UCSD-AML1 (cell line): ENCODE measurements around the gene TTYH2.
"Not testable (repeated sequence)": the region's sequence is repeated elsewhere in the genome, so short reads cannot be mapped to it uniquely, and the experiment has no call there.

Source experiments
- DNase-seq: peaks from one replicate; lab custom pipeline; 2025; ENCODE audit not compliant: unreplicated experiment; lab: John Stamatoyannopoulos, UW

The TTYH2 gene, protein sequence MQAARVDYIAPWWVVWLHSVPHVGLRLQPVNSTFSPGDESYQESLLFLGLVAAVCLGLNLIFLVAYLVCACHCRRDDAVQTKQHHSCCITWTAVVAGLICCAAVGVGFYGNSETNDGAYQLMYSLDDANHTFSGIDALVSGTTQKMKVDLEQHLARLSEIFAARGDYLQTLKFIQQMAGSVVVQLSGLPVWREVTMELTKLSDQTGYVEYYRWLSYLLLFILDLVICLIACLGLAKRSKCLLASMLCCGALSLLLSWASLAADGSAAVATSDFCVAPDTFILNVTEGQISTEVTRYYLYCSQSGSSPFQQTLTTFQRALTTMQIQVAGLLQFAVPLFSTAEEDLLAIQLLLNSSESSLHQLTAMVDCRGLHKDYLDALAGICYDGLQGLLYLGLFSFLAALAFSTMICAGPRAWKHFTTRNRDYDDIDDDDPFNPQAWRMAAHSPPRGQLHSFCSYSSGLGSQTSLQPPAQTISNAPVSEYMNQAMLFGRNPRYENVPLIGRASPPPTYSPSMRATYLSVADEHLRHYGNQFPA

DNA sequence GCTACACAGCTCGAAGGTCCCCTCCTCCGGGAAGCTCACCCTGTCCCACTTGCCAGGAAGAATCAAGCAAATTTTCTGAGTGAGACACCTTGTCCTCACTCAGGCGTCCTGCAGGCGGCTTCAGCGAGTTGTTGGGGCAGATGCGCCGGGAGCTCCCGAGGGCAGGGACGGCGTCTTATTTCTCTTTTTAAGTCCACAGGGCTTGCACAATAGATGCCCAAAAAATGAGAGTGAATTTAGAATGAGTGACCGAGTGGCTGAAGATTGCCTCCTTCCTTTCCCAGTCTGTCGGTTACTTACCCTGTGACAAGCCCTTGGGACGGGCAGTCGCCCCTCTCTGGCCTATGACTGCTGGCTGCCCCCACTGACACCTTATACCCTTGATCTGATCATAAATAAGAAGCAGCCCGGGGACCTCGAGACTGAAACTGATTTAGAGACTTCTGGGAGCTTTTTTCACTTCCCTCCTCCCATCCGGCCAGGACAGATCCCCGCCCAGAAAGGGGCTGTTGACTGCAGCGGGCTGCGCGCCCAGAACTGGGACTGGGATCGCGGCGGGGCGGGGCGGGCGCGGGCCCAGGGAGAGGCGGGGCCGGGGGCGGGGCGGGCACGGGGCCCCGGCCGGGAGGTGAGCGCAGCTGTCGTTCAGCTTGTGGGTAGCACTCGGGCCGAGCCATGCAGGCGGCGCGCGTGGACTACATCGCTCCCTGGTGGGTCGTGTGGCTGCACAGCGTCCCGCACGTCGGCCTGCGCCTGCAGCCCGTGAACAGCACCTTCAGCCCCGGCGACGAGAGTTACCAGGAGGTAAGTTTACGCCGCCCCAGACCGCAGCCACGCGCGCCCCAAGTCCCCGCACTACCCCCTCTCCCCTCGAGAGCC is at the start of gene TTYH2:
TSS of gene TTYH2 (plus strand) at position 659 of the 879 bp plus-strand sequence. CDS start at position 676, 17 bp downstream.
- DNase-seq: peak; percentile 77

DNA sequence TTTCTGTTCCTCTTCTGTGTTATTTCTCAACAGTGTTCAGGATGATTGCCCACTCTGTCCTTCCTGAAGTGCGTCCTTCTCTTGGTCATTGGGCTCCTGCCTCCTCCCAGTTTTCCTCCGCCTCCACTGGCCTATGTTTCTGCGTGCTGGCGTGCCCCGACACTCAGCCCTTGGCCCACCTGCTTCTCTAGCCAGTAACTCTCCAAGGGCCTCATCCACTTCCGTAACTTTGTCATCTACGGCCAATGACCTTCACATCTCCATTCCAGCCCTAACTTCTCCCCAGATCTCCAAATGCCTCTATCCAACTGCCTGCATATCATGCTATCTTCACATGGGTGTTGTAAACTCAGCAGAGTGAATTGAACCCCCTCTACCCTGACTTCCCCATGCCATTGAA is 49.5 kb upstream of the TTYH2 start:
- no peak for DNase-seq

DNA sequence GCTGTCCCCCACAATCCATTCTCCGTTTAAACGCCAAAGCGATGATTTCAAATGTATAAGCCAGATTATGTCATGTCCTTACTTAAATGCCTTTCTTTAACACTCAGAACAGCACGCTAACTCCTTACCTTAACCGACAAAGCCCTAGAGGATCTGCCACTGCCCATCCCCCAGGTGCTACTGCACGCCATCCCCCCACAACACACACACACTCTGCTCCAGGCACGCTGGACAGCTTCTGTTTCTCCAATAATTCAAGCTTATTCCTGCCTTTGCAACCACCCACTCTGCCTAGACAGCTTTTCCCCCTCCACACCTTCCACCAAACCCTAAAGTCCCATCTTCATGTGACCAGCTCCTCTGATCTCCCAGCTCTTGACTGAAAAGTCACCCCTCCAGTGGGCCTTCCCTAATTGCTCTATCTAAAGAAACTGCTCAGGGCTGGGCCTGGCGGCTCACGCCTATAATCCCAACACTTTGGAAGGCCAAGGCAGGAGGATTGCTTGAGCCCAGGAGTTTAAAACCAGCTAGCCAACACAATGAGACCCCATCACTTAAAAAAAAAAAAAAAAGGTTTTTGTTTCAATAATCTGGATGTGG is 48.8 kb upstream of the TTYH2 start:
- DNase-seq: no peak

DNA sequence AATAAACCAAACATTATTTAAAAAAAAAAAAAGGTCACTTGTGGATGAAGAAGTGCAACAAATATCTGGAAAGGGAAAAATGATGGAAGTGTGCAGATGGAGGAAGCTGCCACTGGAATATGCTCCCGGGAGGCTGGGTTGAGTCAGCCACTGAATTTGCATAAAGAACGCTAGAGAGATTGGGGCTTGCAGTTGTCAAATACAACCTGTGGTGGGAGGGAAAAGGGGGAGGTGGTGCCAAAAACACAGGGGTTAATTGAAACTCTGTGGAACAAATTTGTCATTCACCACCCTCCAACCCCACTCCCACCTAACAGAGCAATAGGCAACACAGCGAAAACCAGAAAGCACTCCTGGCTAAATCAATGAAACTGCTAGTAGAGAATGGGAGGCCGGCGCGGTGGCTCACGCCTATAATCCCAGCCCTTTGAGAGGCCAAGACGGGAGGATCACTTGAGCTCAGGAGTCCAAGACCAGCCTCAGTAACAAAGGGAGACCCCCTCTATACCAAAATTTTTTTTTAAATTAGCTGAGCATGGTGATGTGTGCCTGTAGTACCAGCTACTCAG is 47.5 kb upstream of the TTYH2 start:
- no peak for DNase-seq

DNA sequence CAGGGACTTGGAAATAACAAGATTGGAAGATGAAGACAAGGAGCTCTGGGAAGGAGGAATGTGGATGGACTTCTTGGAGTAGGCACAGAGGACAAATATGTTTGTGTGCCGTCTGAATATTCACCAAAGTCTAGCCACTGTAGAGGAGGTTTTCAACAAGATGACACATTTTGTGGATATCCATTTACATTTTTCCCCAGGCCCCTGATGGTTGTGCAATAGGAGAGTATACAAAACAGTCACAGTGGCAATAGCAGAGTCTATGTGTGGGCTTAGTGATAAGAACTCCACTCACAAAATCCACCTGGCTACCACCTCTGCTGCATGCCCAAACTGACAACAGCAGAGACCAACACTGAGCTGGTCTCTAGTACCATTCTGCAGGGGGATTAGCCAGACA is 42.4 kb upstream of the TTYH2 start:
- DNase-seq: no peak

DNA sequence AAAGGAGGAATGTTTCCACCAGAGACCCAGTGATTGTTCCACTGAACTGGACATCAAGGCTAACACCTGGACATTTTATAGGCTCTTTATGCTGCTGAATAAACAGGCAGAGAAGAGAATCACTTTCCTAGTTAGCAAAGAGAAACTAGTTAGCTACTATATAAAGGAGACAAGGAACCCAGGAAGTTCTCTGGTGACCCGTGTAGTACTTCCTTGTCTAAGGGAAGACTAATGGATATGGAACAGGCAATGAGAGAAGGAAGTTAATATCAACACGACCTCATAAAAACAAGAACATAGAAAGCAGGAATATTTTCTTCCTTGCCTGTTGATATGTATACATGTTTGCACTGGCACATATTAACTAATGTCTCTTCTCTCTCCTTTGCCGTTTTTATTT is 40.7 kb upstream of the TTYH2 start:
- no peak for DNase-seq

DNA sequence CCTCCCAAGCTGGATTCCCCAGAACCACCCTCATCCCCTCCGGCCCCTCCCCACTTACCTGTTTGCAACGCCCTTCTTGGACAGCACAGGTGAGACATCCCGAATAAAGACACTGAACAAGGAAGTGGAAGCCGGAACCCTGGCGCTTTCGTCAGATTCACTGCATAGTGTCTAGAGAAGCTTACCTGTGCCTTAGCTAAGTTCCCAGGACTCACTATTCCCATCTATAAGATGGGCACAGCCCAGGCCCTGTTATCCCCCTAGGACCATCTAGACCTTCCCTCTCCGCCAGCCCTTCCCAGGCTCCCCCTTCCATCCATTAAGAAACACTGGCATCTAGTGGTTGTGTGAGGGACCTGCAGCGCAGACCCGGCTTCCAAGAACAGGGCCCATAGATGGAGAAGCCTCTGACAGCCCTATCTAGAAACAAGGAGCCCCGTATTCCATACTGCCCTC is 36.8 kb upstream of the TTYH2 start:
- peak; percentile 61 for DNase-seq

DNA sequence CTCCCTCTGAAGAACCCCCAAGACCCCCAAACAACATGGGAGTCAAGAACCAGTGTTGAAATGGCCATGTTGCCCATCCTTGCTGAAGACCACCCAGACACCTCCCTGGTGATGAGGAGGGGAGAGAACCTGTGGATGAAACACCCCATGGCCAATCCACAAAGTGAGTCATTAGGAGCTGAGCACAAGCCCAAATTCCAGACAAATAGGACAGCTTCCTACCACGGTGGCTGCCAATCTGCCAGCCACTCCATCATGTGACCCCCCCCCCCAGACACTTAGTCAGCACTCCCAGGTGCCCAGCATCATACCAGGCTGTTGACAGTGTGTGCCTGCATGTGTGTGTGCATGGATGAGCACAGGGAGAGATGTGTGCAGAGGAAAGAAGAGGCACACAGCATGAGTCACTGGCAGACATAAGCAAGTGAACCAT is 36.3 kb upstream of the TTYH2 start:
- DNase-seq: no peak

DNA sequence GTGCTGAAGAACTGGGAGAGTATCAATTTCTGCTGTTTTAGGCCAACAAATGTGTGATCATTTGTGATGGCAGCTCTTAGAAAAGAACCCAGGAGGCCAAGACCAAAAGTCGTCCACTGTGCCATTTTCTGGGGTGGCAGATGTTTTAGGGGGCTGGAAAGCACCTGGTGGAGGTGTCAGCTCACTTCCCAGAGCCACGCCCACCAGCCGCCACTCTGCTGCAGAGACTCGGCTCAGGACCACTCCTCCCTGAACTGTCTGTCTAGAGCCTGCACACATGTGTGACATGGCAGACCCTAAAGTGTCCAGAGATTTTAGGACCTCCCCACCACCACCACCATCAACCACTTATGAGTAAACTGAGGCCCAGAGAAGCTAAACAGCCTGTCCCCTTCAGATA is 33.8 kb upstream of the TTYH2 start:
- DNase-seq: no peak

DNA sequence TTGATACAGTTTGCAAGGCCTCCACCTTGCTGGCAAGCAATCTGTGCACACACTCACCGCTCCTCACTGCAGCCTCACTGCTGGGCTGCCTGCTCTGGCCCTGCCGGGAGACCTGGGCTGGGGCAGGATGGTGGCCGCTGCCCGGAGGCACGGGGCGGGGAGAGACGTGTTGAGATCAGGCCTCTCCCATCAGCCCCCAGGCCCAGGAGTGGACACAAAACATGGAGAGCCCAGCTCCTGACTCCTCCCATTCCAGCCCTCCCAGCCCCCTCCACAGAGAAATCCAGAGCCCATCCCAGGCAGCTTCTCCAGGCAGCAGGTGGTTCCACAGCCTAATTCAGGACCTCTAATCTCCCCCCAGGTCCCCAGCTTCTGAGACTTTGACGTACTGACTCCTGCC is 33.0 kb upstream of the TTYH2 start:
- no peak for DNase-seq

DNA sequence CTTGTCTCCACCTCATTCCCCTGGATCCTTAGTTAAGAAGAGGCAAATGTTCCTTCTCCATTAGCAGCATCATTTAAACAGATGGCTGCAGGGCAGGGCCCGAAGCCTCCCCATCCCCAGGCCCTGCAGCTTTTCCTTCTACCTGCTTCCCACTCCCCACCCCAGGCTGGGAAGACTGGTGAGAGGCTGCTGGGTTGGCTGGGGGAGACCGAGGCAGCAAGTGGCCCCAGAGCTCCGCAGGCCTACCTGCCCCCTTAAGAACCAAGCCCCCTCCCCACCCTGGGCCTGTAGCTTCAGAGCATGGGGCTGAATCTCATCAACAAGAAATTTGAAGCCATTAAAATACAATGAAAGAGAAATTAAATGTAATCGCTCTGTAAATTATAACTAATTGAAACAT is 32.0 kb upstream of the TTYH2 start:
- DNase-seq: no peak

DNA sequence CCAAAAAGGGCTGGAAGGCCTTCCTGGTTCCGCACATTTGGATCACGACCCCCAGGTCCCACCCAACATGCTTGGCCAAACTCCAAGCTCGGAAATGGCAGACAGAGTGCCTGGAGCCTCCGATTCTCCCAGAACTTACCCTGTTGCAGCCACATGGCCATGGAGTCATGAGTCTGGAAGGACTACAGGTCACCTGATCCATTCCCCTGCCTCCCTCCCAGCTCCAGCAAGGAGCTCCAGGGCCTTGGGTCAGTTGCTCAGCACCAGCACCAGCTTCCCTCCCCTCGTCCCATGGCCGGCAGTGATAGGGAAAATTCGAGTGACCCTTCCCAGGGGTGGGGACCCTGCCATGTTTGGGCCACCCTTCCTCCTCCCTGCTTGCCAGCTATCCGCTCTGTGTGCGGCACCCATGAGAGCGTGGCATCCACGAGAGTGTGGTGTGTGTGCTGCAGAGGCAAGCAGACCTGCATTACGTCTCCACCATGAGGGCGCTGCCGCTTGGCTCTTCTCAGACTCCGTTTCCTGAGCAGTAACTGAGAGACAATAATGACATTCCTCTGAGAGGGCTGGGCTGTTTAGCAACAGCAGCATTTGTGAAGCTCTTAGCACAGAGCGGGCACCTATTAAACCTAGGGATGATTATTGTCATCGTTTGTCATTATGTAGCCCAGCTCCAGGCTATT is 31.2 kb upstream of the TTYH2 start:
- DNase-seq: no peak

DNA sequence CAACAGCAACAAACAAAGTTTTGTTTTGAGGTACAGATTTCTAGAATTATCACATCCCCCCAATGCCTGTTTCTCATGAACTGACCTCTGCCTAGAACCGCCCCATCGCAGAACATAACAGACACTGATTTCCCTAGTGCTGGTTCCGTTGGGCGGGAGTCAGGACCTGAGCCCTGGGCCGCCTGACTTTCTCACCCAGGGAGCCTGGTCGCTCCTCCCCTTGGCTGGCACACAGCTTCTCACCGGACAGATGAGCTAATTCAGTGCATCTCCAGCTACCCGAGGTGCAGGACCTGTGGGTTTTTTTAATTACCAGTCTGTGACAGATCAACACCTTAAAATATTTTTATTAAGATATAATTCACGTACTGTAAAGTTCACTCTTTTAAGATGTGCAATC is 30.0 kb upstream of the TTYH2 start:
- DNase-seq: no peak

DNA sequence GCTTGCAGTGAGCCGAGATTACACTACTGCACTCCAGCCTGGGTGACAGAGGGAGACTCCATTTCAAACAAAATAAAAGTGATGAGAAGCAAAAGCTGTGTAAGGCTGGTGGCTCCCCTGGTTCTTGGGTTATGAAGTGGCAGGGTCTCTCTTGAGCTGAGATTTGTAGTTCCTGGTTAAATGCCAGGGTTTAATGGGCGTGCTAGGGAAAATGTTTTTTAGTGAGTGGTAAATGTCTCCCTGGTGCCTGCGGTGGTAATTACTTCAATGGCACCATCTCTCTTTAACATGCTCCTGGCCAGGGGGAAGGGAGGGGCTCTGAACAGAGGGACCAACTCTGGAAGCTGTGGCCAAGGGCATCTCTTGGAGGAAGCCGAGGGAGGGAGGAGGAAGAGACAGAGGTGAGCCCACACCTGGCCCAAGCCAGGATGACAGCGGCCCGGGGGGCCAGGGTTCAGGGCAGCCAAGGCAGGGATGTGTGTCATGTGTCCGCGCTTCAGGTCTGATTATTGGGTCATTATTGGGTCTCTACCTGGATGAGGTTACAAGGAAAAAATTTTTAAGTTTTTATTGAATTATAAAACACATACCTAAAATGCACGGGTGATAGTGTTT is 27.7 kb upstream of the TTYH2 start:
- no peak for DNase-seq

DNA sequence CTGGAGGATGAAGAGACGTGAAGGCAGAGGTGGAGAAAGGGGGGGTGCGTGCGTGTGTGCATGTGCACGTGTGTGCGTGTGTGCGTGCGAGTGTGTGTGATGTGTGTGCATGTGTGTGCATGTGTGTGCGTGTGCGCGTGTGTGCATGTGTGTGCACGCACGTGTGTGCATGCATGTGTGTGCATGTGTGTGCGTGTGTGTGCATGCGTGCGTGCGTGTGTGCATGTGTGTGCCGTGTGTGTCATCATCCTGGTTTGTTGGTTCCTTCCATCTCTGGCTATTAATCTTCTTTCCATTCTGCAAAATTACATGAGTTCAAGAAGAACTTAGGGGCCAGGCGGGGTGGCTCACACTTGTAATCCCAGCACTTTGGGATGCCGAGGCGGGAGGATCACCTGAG is 26.9 kb upstream of the TTYH2 start:
- DNase-seq: no peak

DNA sequence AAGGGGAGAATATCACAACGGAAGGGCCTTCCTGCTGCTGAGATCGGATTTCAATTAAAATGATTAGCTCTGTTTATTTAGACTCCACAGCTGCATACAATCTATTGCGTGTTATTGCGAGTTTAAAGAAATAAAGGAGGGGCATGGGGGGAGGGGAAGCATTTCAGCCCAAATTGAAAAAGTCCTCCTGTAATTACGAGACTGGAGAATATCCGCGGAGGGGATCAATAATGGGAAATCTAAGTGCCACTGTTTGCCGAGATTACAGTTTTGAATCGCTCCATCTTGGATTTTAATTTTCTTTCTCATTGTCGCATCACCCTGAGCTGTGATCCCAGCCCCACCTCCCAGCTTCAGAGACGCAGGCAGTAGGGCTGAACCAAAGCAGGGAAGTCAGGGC is 25.6 kb upstream of the TTYH2 start:
- DNase-seq: no peak

DNA sequence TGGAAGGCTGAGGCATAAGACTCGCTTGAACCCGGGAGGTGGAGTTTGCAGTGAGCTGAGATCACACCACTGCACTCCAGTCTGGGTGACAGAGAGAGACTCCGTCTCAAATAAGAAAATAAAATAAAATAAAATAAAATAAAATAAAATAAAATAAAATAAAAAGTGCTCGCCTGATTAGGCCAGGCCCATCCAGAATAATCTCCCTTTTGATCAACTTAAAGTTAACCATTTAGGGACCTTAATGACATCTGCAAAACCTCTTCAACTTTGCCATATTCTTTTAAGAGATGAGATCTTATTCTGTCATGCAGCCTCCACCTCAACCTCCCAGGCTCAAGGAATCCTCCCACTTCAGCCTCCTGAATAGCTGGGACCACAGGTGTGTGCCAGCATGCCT is 24.7 kb upstream of the TTYH2 start:
- not testable (repeated sequence) for DNase-seq

DNA sequence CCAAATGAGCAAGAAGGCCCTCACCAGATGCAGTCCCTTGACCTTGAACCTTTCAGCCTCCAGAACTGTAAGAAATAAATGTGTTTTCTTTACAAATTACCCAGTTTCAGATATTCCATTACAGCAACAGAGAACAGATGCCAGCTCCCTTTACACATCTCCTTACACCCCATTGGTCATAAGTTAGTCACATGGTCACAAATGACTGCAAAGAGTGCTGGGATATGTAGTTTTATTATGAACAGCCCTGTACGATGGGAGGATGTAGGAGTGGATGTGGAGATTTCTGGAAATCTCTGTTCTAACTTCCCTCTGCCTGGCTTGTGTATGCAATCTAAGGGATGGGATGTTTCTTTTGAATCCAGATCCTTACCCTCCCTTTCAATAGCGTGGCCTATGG is 23.2 kb upstream of the TTYH2 start:
- DNase-seq: no peak

DNA sequence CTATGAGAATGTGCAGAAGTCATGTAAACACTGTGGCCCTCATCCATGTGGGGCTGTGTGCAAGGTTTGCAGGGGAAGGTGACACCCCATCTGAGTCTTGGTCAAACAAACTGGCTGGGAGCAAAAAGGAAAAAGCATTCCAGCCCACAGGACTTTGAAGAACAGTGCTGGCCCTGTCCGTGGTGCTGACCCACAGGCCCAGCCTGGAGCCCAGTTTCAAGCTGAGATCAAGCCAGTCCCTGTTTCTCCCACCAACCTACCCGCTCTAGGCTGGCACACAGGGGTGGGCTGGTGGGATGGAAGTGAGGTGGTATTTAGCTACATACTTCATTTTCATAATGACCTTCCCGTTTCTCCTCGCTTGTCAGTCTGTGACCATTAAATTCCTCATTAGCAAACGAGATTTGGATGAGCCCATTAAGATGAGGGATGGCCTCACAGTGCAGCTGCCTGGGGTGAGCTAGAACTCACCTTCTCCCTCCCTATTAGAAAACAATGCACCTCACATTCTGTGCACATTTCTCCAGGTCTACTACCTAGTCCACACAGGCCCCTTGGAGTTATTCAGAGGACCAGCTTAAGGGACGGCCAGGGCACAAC is 22.5 kb upstream of the TTYH2 start:
- DNase-seq: no peak
